Smooth muscle cell (in vitro differentiated cells): Measurements from ENCODE around the gene SH3RF1. TPM values are rescaled to one million over a fixed set of nuclear protein-coding genes. Genes with fewer than 3 reads are reported as not detected.

Source experiments
- DNase-seq: peaks from one replicate; lab custom pipeline; 2025; ENCODE audit not compliant: unreplicated experiment; lab: John Stamatoyannopoulos, UW
- H2AFZ ChIP-seq: fragments of 200-600 bp; sonication (generic); 2 replicates; pipeline ENCODE4 v1.6.0; 2016; ENCODE audit warnings: antibody characterized with exemption, low read depth, mild to moderate bottlenecking
- H3F3A ChIP-seq: fragments of 200-600 bp; sonication (generic); 2 replicates; pipeline ENCODE4 v1.6.0; 2017; ENCODE audit warnings: antibody characterized with exemption, low read depth
- H3K27ac ChIP-seq: fragments of 200-600 bp; sonication (generic); 2 replicates; pipeline ENCODE4 v1.5.1; 2016; ENCODE audit warnings: low read depth, mild to moderate bottlenecking
- H3K27me3 ChIP-seq: fragments of 200-600 bp; sonication (generic); 2 replicates; pipeline ENCODE4 v1.6.1; 2016; ENCODE audit warnings: low read depth, mild to moderate bottlenecking
- H3K36me3 ChIP-seq: fragments of 200-600 bp; sonication (generic); 2 replicates; pipeline ENCODE4 v1.5.1; 2016; ENCODE audit warnings: low read depth
- H3K4me1 ChIP-seq: fragments of 200-600 bp; sonication (generic); 2 replicates; pipeline ENCODE4 v1.5.1; 2016; ENCODE audit warnings: low read depth
- H3K4me2 ChIP-seq: fragments of 200-600 bp; sonication (generic); 2 replicates; pipeline ENCODE4 v1.6.0; 2016; ENCODE audit warnings: mild to moderate bottlenecking
- H3K4me3 ChIP-seq: fragments of 200-600 bp; sonication (generic); 2 replicates; pipeline ENCODE4 v1.5.1; 2016; ENCODE audit warnings: mild to moderate bottlenecking
- H3K79me2 ChIP-seq: fragments of 200-600 bp; sonication (generic); 2 replicates; pipeline ENCODE4 v1.6.0; 2016; ENCODE audit warnings: low read depth, mild to moderate bottlenecking
- H3K9ac ChIP-seq: fragments of 200-600 bp; sonication (generic); 2 replicates; pipeline ENCODE4 v1.6.0; 2016; ENCODE audit warnings: low read depth
- H3K9me3 ChIP-seq: fragments of 200-600 bp; sonication (generic); replicated peaks from 2 replicates; pipeline ENCODE4 v1.5.1; 2016; ENCODE audit warnings: low read depth
- H4K20me1 ChIP-seq: fragments of 200-600 bp; sonication (generic); 2 replicates; pipeline ENCODE4 v1.6.0; 2016; ENCODE audit warnings: low read depth
- CTCF ChIP-seq: fragments of 200-600 bp; sonication (generic); IDR thresholded peaks from 2 replicates; pipeline ENCODE4 v1.5.1; 2017; ENCODE audit warnings: borderline replicate concordance, mild to moderate bottlenecking, antibody characterized with exemption; ENCODE audit not compliant: insufficient read depth, poor library complexity, severe bottlenecking
- WGBS: methylation state at CpG from one replicate; pipeline ENCODE4 v1.1.7; 2016; ENCODE audit warnings: low lambda C conversion rate; 5-methylcytosine and 5-hydroxymethylcytosine counted together
- polyA plus RNA-seq: library from polyadenylated mRNA; unstranded; fragments of >200 nt; fragmentation: Nextera tagmentation; extraction: Ambion mirVana; gene quantifications from 2 replicates; pipeline ENCODE4 v1.2.1, GENCODE V29; 2016
- total RNA-seq: library from RNA; depleted of rRNA; stranded (reverse); fragments of >200 nt; gene quantifications from 2 replicates; pipeline ENCODE4 v1.2.3, GENCODE V29; 2014

The SH3RF1 gene
- total and polyA plus RNA-seq, 2 experiments from 2014 or later: 9.4 to 10.2 TPM

DNA sequence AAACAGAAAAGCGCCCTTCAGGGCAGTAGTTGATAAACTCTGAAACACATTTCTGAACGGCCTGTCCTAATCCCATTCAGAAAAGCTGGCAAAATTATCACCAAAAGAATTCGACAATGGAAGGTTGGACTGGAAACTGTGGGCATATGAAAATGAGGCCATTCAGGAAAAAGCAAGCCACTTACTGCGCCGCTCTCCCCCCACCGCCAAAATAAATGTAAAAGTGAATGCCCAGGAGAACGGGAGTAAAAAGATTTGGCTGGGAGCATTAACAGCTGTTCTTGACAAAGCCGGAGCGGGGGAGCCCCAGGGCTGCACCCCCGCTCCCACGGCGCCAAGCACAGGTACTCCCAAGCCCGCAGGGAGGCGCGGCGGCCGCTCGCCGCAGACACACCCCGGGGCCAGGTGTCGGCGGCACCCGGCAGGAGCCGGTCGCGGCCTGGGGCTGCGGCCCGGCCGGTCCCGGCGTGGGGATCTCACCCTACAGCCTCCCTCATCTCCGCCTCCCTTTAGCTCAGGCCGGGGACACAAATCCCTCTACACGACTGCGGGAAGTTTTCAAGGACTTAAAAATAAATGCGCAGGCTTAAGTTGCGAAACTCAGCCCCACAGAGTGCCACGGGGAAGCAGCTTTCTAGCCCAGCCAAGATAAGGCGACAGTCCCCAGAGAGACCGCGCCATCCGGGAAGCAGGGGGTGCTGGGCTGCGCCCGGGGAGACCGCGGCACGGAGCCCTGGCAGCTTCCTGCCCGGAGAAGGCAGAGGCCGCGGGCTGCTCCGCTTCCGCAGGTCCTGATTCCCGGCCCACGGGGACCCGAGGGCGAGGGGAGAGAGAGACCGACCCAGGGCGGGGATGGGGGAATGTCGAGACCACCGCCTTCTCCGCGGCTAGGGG, 593 bp downstream of the SH3RF1 start:
- Histone ChIP-seq H3K4me1 (peaks cover 25% of the 10 kb centered on the region), H3F3A (peaks cover 21% of the 10 kb centered on the region)

GRCh38 chr4:169268951-169269760, 1.6 kb downstream of the SH3RF1 start:
- H3K4me1 ChIP-seq: peaks cover 25% of the 10 kb centered on the region
- peak overlapping the region; percentile 76 for H3K27ac ChIP-seq
- TF ChIP-seq CTCF: no peak
- no peaks in the 10 kb centered on the region for H3K9me3 ChIP-seq
- no peak for DNase-seq
- peak overlapping the region; percentile 86 for H2AFZ ChIP-seq
- peak overlapping the region; percentile 83 for H3K4me3 ChIP-seq
- H3F3A ChIP-seq: peaks cover 21% of the 10 kb centered on the region
- no peaks in the 10 kb centered on the region for H3K36me3 ChIP-seq
- peak overlapping the region; percentile 91 for H3K9ac ChIP-seq
- H3K4me2 ChIP-seq: peak overlapping the region; percentile 89
- H4K20me1 ChIP-seq: peaks cover 36% of the 10 kb centered on the region
- no peaks in the 10 kb centered on the region for H3K27me3 ChIP-seq
- WGBS: 15% methylated on average over 13 of the region's 13 CpGs
- peaks cover 47% of the 10 kb centered on the region for H3K79me2 ChIP-seq

More for the DNA sequence above, 593 bp downstream of the SH3RF1 start:
- peak overlapping the region; percentile 83 for H3K4me3 ChIP-seq
- DNase-seq: peak; percentile 57
- H3K27ac ChIP-seq: peak overlapping the region; percentile 76
- H3K9me3 ChIP-seq: no peaks in the 10 kb centered on the region
- H2AFZ ChIP-seq: peak overlapping the region; percentile 86
- peaks cover 30% of the 10 kb centered on the region for H4K20me1 ChIP-seq
- H3K79me2 ChIP-seq: peaks cover 37% of the 10 kb centered on the region
- H3K4me2 ChIP-seq: peak overlapping the region; percentile 89
- no peaks in the 10 kb centered on the region for H3K27me3 ChIP-seq
- TF ChIP-seq CTCF: no peak
- H3K9ac ChIP-seq: peak overlapping the region; percentile 91
- 1% methylated on average over 56 of the region's 62 CpGs for WGBS
- no peaks in the 10 kb centered on the region for H3K36me3 ChIP-seq

DNA sequence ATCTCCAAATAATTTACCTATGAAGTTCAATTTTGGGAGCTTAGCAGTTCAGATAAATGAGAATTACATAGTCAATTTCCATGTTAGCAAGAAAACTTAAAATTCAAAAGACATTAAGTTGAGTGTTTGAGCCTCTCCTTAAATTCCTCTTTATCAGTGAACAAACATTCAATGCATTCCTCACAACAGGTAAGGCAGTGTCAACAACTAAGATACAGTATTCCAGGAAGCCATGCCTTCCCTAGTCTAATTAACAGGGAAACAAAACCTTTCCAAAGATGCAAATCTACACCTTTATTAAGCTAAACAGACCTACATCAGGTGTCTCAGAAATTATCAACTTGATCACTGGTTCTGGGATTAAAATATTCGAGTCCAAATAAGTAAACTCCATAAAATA, 3.7 kb downstream of the SH3RF1 start:
- Histone ChIP-seq H3K9ac (no peak overlapping the region), H3K4me3 (peak overlapping the region; percentile 83), H3K9me3 (no peaks in the 10 kb centered on the region), H4K20me1 (peaks cover 54% of the 10 kb centered on the region), H3K27me3 (no peaks in the 10 kb centered on the region), H3K4me1 (peaks cover 28% of the 10 kb centered on the region), H3K79me2 (peaks cover 68% of the 10 kb centered on the region), H3K36me3 (no peaks in the 10 kb centered on the region), H2AFZ (no peak overlapping the region), H3K4me2 (peak overlapping the region; percentile 89), H3F3A (peaks cover 19% of the 10 kb centered on the region), H3K27ac (peak overlapping the region; percentile 24)
- DNase-seq: no peak
- TF ChIP-seq CTCF: no peak
- WGBS: 46% methylated on average over 1 of the region's 1 CpG
